GM23338 (cell line): ENCODE results near the gene SCPEP1.

ENCODE experiments used
- CREB1 ChIP-seq: fragments of 250-450 bp; sonication (Bioruptor Pico); IDR thresholded peaks from 2 replicates; pipeline ENCODE4 v1.5.0; 2020; ENCODE audit warnings: low read depth, mild to moderate bottlenecking, moderate library complexity
- EZH2 ChIP-seq: fragments of 200-600 bp; sonication (generic); IDR thresholded peaks from one replicate; pipeline ENCODE4 v1.8.0; 2017; ENCODE audit warnings: antibody characterized with exemption, mild to moderate bottlenecking, low read depth; ENCODE audit not compliant: unreplicated experiment
- JUNB ChIP-seq: IDR thresholded peaks from one replicate; pipeline ENCODE4 v1.6.1; 2016; ENCODE audit warnings: antibody characterized with exemption; ENCODE audit not compliant: unreplicated experiment
- POLR2AphosphoS5 ChIP-seq: IDR thresholded peaks from 2 replicates; pipeline ENCODE4 v1.6.1; 2016; ENCODE audit warnings: antibody characterized with exemption, low read depth
- TF ChIP-seq, protein P1 (sequence below), 2 experiments: fragments of 200-600 bp in 1 of 2; sonication (generic) in 1 of 2; conservative IDR thresholded peaks; 2 replicates each; pipeline versions ENCODE4 v1.5.1 to v1.6.1; 2016 to 2017; ENCODE audit warnings: antibody characterized with exemption in 2 of 2, low read depth in 2 of 2, mild to moderate bottlenecking in 2 of 2, moderate library complexity in 1 of 2
- TF ChIP-seq, protein P2 (sequence below): IDR thresholded peaks from one replicate; pipeline ENCODE4 v1.6.1; 2018; ENCODE audit warnings: antibody characterized with exemption; ENCODE audit not compliant: unreplicated experiment

DNA sequence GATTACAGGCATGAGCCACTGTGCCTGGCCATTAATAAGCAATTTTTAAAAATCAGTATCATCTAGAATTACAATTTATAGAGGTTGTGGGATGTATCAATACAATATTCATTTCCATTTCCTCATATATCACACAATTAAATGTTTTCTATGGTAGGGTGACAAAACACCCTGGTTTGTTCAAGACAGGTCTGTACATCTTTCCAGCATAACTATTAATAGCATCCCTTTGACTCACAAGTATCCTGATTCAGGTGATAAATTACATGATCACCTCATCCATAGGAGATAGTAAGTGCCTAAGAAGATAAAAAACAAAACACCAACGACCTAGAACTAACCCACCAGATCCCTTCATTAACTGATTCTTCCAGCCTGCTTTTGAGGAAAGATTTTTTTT is 30.2 kb upstream of the SCPEP1 start:
- TF ChIP-seq, protein P1, sequence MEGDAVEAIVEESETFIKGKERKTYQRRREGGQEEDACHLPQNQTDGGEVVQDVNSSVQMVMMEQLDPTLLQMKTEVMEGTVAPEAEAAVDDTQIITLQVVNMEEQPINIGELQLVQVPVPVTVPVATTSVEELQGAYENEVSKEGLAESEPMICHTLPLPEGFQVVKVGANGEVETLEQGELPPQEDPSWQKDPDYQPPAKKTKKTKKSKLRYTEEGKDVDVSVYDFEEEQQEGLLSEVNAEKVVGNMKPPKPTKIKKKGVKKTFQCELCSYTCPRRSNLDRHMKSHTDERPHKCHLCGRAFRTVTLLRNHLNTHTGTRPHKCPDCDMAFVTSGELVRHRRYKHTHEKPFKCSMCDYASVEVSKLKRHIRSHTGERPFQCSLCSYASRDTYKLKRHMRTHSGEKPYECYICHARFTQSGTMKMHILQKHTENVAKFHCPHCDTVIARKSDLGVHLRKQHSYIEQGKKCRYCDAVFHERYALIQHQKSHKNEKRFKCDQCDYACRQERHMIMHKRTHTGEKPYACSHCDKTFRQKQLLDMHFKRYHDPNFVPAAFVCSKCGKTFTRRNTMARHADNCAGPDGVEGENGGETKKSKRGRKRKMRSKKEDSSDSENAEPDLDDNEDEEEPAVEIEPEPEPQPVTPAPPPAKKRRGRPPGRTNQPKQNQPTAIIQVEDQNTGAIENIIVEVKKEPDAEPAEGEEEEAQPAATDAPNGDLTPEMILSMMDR (conservative IDR thresholded peaks at IDR 0.05; ENCODE audit: low read depth in 2 of 2): no peak
- TF ChIP-seq JUNB: no peak
- no peak for TF ChIP-seq EZH2
- TF ChIP-seq, protein P2, sequence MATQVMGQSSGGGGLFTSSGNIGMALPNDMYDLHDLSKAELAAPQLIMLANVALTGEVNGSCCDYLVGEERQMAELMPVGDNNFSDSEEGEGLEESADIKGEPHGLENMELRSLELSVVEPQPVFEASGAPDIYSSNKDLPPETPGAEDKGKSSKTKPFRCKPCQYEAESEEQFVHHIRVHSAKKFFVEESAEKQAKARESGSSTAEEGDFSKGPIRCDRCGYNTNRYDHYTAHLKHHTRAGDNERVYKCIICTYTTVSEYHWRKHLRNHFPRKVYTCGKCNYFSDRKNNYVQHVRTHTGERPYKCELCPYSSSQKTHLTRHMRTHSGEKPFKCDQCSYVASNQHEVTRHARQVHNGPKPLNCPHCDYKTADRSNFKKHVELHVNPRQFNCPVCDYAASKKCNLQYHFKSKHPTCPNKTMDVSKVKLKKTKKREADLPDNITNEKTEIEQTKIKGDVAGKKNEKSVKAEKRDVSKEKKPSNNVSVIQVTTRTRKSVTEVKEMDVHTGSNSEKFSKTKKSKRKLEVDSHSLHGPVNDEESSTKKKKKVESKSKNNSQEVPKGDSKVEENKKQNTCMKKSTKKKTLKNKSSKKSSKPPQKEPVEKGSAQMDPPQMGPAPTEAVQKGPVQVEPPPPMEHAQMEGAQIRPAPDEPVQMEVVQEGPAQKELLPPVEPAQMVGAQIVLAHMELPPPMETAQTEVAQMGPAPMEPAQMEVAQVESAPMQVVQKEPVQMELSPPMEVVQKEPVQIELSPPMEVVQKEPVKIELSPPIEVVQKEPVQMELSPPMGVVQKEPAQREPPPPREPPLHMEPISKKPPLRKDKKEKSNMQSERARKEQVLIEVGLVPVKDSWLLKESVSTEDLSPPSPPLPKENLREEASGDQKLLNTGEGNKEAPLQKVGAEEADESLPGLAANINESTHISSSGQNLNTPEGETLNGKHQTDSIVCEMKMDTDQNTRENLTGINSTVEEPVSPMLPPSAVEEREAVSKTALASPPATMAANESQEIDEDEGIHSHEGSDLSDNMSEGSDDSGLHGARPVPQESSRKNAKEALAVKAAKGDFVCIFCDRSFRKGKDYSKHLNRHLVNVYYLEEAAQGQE: no peak
- no peak for TF ChIP-seq POLR2AphosphoS5
- no peak for TF ChIP-seq CREB1 (CRISPR knock-in tag)
